Sigmoid colon (tissue), 7 donors: ENCODE data around the gene EGFLAM. TPM values are rescaled to one million over a fixed set of nuclear protein-coding genes. Genes with fewer than 3 reads are reported as not detected.

Source experiments
- DNase-seq: peaks from one replicate; pipeline ENCODE4 v3.0.0-alpha.2; 2019
- H3K27ac ChIP-seq, 4 donors: fragments of 200-600 bp; sonication (generic); one replicate each; pipeline ENCODE4 v1.5.1; 2016 to 2019; ENCODE audit warnings: mild to moderate bottlenecking in 1 of 4
- H3K27me3 ChIP-seq, 3 donors: fragments of 200-600 bp; sonication (generic); one replicate each; pipeline ENCODE4 v1.5.1; 2019; ENCODE audit warnings: mild to moderate bottlenecking in 1 of 3
- H3K36me3 ChIP-seq, 4 donors: fragments of 200-600 bp; sonication (generic); one replicate each; pipeline ENCODE4 v1.5.1; 2016 to 2019
- H3K4me1 ChIP-seq, 4 donors: fragments of 200-600 bp; sonication (generic); one replicate each; pipeline ENCODE4 v1.5.1; 2017 to 2019
- H3K4me3 ChIP-seq, 4 donors: fragments of 200-600 bp; sonication (generic); one replicate each; pipeline ENCODE4 v1.5.1; 2017 to 2019; ENCODE audit warnings: mild to moderate bottlenecking in 2 of 4, moderate library complexity in 1 of 4
- H3K9me3 ChIP-seq, 4 donors: fragments of 200-600 bp in 3 of 4; sonication (generic) in 3 of 4; one replicate each; pipeline versions ENCODE4 v1.5.1 to v1.6.1; 2013 to 2019
- CTCF ChIP-seq, 4 experiments: fragments of 450-650 bp in 3 of 4; fragments of 200-600 bp in 1 of 4; IDR thresholded peaks; one replicate each; pipeline ENCODE4 v1.5.1; 2016 to 2019; ENCODE audit warnings: antibody characterized with exemption in 4 of 4, mild to moderate bottlenecking in 3 of 4, moderate library complexity in 2 of 4
- EP300 ChIP-seq, 4 donors: sonication (generic); formaldehyde crosslinking; IDR thresholded peaks; one replicate each; pipeline ENCODE4 v1.6.1; 2017; ENCODE audit warnings: antibody characterized with exemption in 4 of 4
- POLR2A ChIP-seq, 2 donors: fragments of 450-650 bp; IDR thresholded peaks; one replicate each; pipeline ENCODE4 v1.6.1; 2016; ENCODE audit warnings: antibody characterized with exemption in 2 of 2, mild to moderate bottlenecking in 2 of 2, moderate library complexity in 2 of 2
- POLR2AphosphoS5 ChIP-seq, 4 donors: sonication (generic); formaldehyde crosslinking; IDR thresholded peaks; one replicate each; pipeline ENCODE4 v1.6.1; 2017; ENCODE audit warnings: antibody characterized with exemption in 4 of 4
- WGBS, 2 donors: extraction: QIAGEN DNeasy Blood & Tissue Kit; methylation state at CpG; one replicate each; pipeline ENCODE4 v1.1.7; 2013; 5-methylcytosine and 5-hydroxymethylcytosine counted together
- intact Hi-C: fragments of 100-400 bp; cut with DNase I; formaldehyde crosslinking; loops from one replicate; pipeline ENCODE4 v1.15.1; 2023
- polyA plus RNA-seq, 3 donors: library from polyadenylated mRNA; stranded (reverse); fragments of 200-250 nt; gene quantifications; one replicate each; pipeline ENCODE4 v1.2.3, GENCODE V29; 2013
- total RNA-seq, 4 donors: library from RNA; depleted of rRNA; stranded (reverse); fragments of >200 nt; gene quantifications; one replicate each; pipeline ENCODE4 v1.1.0, GENCODE V29; 2016
- donor health status: healthy with polysubstance abuse.
- donor health status: Bipolar disorder and iron deficiency.
- donor health status: healthy.

EGFLAM gene
- total and polyA plus RNA-seq, 7 donors = 0.46 to 5.7 (median 2.5) TPM

- no peaks in the 10 kb centered on the region for H3K9me3 ChIP-seq
- no peak for DNase-seq
- H3K4me3 ChIP-seq = no peak overlapping the region
- H3K4me1 ChIP-seq = no peaks in the 10 kb centered on the region
- TF ChIP-seq CTCF (IDR thresholded peaks at IDR 0.05) = no peak
- no peaks in the 10 kb centered on the region for H3K36me3 ChIP-seq
- WGBS, 2 donors = 77 to 79% methylated on average over 8 of the region's 8 CpGs
- intact Hi-C loops = no loop called here
- no peak overlapping the region for H3K27ac ChIP-seq
- H3K27me3 ChIP-seq = no peaks in the 10 kb centered on the region
These were observed 31.8 kb downstream of the EGFLAM start for GRCh38 chr5:38290028-38290653.

GRCh38 chr5:38291355-38291754, 33.0 kb downstream of the EGFLAM start:
- H3K27ac ChIP-seq = no peak overlapping the region
- no peaks in the 10 kb centered on the region for H3K4me1 ChIP-seq
- intact Hi-C loops = no loop called here
- no peaks in the 10 kb centered on the region for H3K36me3 ChIP-seq
- no peak for TF ChIP-seq CTCF (IDR thresholded peaks at IDR 0.05)
- no peak for TF ChIP-seq POLR2A (IDR thresholded peaks at IDR 0.05)
- TF ChIP-seq EP300 (IDR thresholded peaks at IDR 0.05) = no peak
- TF ChIP-seq POLR2AphosphoS5 (IDR thresholded peaks at IDR 0.05) = no peak
- H3K4me3 ChIP-seq = no peak overlapping the region
- H3K27me3 ChIP-seq = no peaks in the 10 kb centered on the region
- DNase-seq = no peak
- WGBS, 2 donors = 55 to 59% methylated on average over 2 of the region's 2 CpGs
- no peaks in the 10 kb centered on the region for H3K9me3 ChIP-seq

- H3K4me1 ChIP-seq = no peaks in the 10 kb centered on the region
- 53 to 83% methylated on average over 3 of the region's 3 CpGs for WGBS, 2 donors
- no peaks in the 10 kb centered on the region for H3K9me3 ChIP-seq
- no peaks in the 10 kb centered on the region for H3K36me3 ChIP-seq
- TF ChIP-seq POLR2AphosphoS5 (IDR thresholded peaks at IDR 0.05) (no peak), CTCF (IDR thresholded peaks at IDR 0.05) (no peak), EP300 (IDR thresholded peaks at IDR 0.05) (no peak), POLR2A (IDR thresholded peaks at IDR 0.05) (no peak)
- no peak overlapping the region for H3K4me3 ChIP-seq
- H3K27me3 ChIP-seq = no peaks in the 10 kb centered on the region
- no peak overlapping the region for H3K27ac ChIP-seq
- intact Hi-C loops = no loop called here
- no peak for DNase-seq
These were observed 33.9 kb downstream of the EGFLAM start for GRCh38 chr5:38292228-38292627.

- TF ChIP-seq POLR2AphosphoS5 (IDR thresholded peaks at IDR 0.05) (no peak), POLR2A (IDR thresholded peaks at IDR 0.05) (no peak), CTCF (IDR thresholded peaks at IDR 0.05) (no peak), EP300 (IDR thresholded peaks at IDR 0.05) (no peak)
- H3K27ac ChIP-seq = no peak overlapping the region
- 87 to 93% methylated on average over 2 of the region's 2 CpGs for WGBS, 2 donors
- no peaks in the 10 kb centered on the region for H3K9me3 ChIP-seq
- no peaks in the 10 kb centered on the region for H3K27me3 ChIP-seq
- DNase-seq = no peak
- no peak overlapping the region for H3K4me3 ChIP-seq
- no peaks in the 10 kb centered on the region for H3K4me1 ChIP-seq
- intact Hi-C loops = no loop called here
- H3K36me3 ChIP-seq = no peaks in the 10 kb centered on the region
These were observed 37.4 kb downstream of the EGFLAM start for GRCh38 chr5:38295751-38296150.
